Measurements from ENCODE around the gene WDR53. TPM values are rescaled to one million over a fixed set of nuclear protein-coding genes. Genes with fewer than 3 reads are reported as not detected.

Gene WDR53
- total RNA-seq, 1 donor from 2014 or later, result 11.0 TPM

GRCh38 chr3:196533260-196533681 lies 35.1 kb downstream of the WDR53 start:
- Histone ChIP-seq H3K4me2 (ENCODE audit: low read length) (peak overlapping the region; percentile 57), H3K27ac (ENCODE audit: low read depth, low read length) (peak overlapping the region; percentile 12), H3K9ac (ENCODE audit: low read length) (peak overlapping the region; percentile 26), H4K20me1 (ENCODE audit: insufficient read depth, low read length) (no peaks in the 10 kb centered on the region), H3K9me3 (ENCODE audit: insufficient read depth, low read depth, low read length) (no peaks in the 10 kb centered on the region), H3K36me3 (ENCODE audit: insufficient read depth, low read length) (no peaks in the 10 kb centered on the region), H3K4me1 (ENCODE audit: insufficient read depth, low read length) (no peaks in the 10 kb centered on the region), H2AFZ (ENCODE audit: low read depth, low read length) (peak overlapping the region; percentile 21), H3K79me2 (ENCODE audit: insufficient read depth, low read length) (no peaks in the 10 kb centered on the region), H3K4me3 (ENCODE audit: insufficient read depth, low read depth, low read length) (no peak overlapping the region), H3K27me3 (ENCODE audit: insufficient read depth, low read length) (no peaks in the 10 kb centered on the region)
- Mint-ChIP-seq H3K27ac (ENCODE audit: unreplicated experiment) (no peak overlapping the region), H3K9me3 (ENCODE audit: unreplicated experiment) (peaks cover 11% of the 10 kb centered on the region), H3K4me1 (ENCODE audit: low read depth, unreplicated experiment) (no peaks in the 10 kb centered on the region), H3K36me3 (ENCODE audit: low read depth, unreplicated experiment) (peaks cover 2% of the 10 kb centered on the region), H3K27me3 (ENCODE audit: low read depth, unreplicated experiment) (no peaks in the 10 kb centered on the region), H3K4me3 (ENCODE audit: unreplicated experiment) (no peak overlapping the region)
- TF ChIP-seq CTCF (IDR thresholded peaks at IDR 0.05; ENCODE audit: insufficient read depth, low read depth, low read length), result no peak
- no peak for TF ChIP-seq EZH2 (IDR thresholded peaks at IDR 0.05; ENCODE audit: insufficient read depth, low read length)
- DNase-seq (ENCODE audit: low read depth), result peak; percentile 24
- FAIRE-seq, result no peak

- peaks cover 2% of the 10 kb centered on the region for H3K36me3 Mint-ChIP-seq (ENCODE audit: low read depth, unreplicated experiment)
- H2AFZ ChIP-seq (ENCODE audit: low read depth, low read length), result no peak overlapping the region
- TF ChIP-seq CTCF (IDR thresholded peaks at IDR 0.05; ENCODE audit: insufficient read depth, low read depth, low read length), result no peak
- TF ChIP-seq EZH2 (IDR thresholded peaks at IDR 0.05; ENCODE audit: insufficient read depth, low read length), result no peak
- no peak overlapping the region for H3K4me2 ChIP-seq (ENCODE audit: low read length)
- peaks cover 3% of the 10 kb centered on the region for H3K4me1 ChIP-seq (ENCODE audit: insufficient read depth, low read length)
- H3K9ac ChIP-seq (ENCODE audit: low read length), result no peak overlapping the region
- H3K4me1 Mint-ChIP-seq (ENCODE audit: low read depth, unreplicated experiment), result peaks cover 4% of the 10 kb centered on the region
- FAIRE-seq (no peak), DNase-seq (ENCODE audit: low read depth) (no peak)
- H3K27me3 Mint-ChIP-seq (ENCODE audit: low read depth, unreplicated experiment), result no peaks in the 10 kb centered on the region
- H3K9me3 ChIP-seq (ENCODE audit: insufficient read depth, low read depth, low read length), result no peaks in the 10 kb centered on the region
- H3K79me2 ChIP-seq (ENCODE audit: insufficient read depth, low read length), result no peaks in the 10 kb centered on the region
- H3K27me3 ChIP-seq (ENCODE audit: insufficient read depth, low read length), result no peaks in the 10 kb centered on the region
- no peak overlapping the region for H3K4me3 ChIP-seq (ENCODE audit: insufficient read depth, low read depth, low read length)
- no peaks in the 10 kb centered on the region for H3K36me3 ChIP-seq (ENCODE audit: insufficient read depth, low read length)
- H4K20me1 ChIP-seq (ENCODE audit: insufficient read depth, low read length), result no peaks in the 10 kb centered on the region
- H3K27ac Mint-ChIP-seq (ENCODE audit: unreplicated experiment), result no peak overlapping the region
- no peak overlapping the region for H3K27ac ChIP-seq (ENCODE audit: low read depth, low read length)
- H3K9me3 Mint-ChIP-seq (ENCODE audit: unreplicated experiment), result peaks cover 11% of the 10 kb centered on the region
- H3K4me3 Mint-ChIP-seq (ENCODE audit: unreplicated experiment), result no peak overlapping the region
These were observed 36.9 kb downstream of the WDR53 start for GRCh38 chr3:196531418-196531817.

- H3K36me3 Mint-ChIP-seq (ENCODE audit: low read depth, unreplicated experiment), result peaks cover 2% of the 10 kb centered on the region
- peaks cover 3% of the 10 kb centered on the region for H3K4me1 ChIP-seq (ENCODE audit: insufficient read depth, low read length)
- FAIRE-seq (no peak), DNase-seq (ENCODE audit: low read depth) (peak; percentile 31)
- H3K4me3 Mint-ChIP-seq (ENCODE audit: unreplicated experiment), result peak overlapping the region; percentile 34
- peak overlapping the region; percentile 98 for H2AFZ ChIP-seq (ENCODE audit: low read depth, low read length)
- peak overlapping the region; percentile 58 for H3K4me3 ChIP-seq (ENCODE audit: insufficient read depth, low read depth, low read length)
- H3K9me3 ChIP-seq (ENCODE audit: insufficient read depth, low read depth, low read length), result no peaks in the 10 kb centered on the region
- H3K9me3 Mint-ChIP-seq (ENCODE audit: unreplicated experiment), result peaks cover 18% of the 10 kb centered on the region
- no peaks in the 10 kb centered on the region for H4K20me1 ChIP-seq (ENCODE audit: insufficient read depth, low read length)
- H3K4me2 ChIP-seq (ENCODE audit: low read length), result peak overlapping the region; percentile 88
- H3K9ac ChIP-seq (ENCODE audit: low read length), result peak overlapping the region; percentile 77
- H3K36me3 ChIP-seq (ENCODE audit: insufficient read depth, low read length), result no peaks in the 10 kb centered on the region
- peak; percentile 26 for TF ChIP-seq CTCF (IDR thresholded peaks at IDR 0.05; ENCODE audit: insufficient read depth, low read depth, low read length)
- TF ChIP-seq EZH2 (IDR thresholded peaks at IDR 0.05; ENCODE audit: insufficient read depth, low read length), result no peak
- H3K27me3 ChIP-seq (ENCODE audit: insufficient read depth, low read length), result no peaks in the 10 kb centered on the region
- no peak overlapping the region for H3K27ac Mint-ChIP-seq (ENCODE audit: unreplicated experiment)
- peaks cover 4% of the 10 kb centered on the region for H3K4me1 Mint-ChIP-seq (ENCODE audit: low read depth, unreplicated experiment)
- H3K79me2 ChIP-seq (ENCODE audit: insufficient read depth, low read length), result no peaks in the 10 kb centered on the region
- no peaks in the 10 kb centered on the region for H3K27me3 Mint-ChIP-seq (ENCODE audit: low read depth, unreplicated experiment)
- no peak overlapping the region for H3K27ac ChIP-seq (ENCODE audit: low read depth, low read length)
These were observed 39.6 kb downstream of the WDR53 start for GRCh38 chr3:196528639-196529233.

All from astrocyte (in vitro differentiated cells and primary cell).